Endodermal cell (in vitro differentiated cells): ENCODE results near the gene EMX1. TPM values are rescaled to one million over a fixed set of nuclear protein-coding genes. Genes with fewer than 3 reads are reported as not detected.

Source experiments
- DNase-seq: peaks from one replicate; pipeline ENCODE4 v3.0.0-alpha.2; 2017
- H3K27ac ChIP-seq: 2 replicates; pipeline ENCODE4 v1.5.1; 2013; ENCODE audit warnings: mild to moderate bottlenecking, low read depth, low read length, moderate library complexity
- H3K27me3 ChIP-seq: 2 replicates; pipeline ENCODE4 v1.6.1; 2013; ENCODE audit warnings: mild to moderate bottlenecking, low read length, moderate library complexity; ENCODE audit not compliant: insufficient read depth, control insufficient read depth, poor library complexity, severe bottlenecking
- H3K36me3 ChIP-seq: 2 replicates; pipeline ENCODE4 v1.7.0; 2013; ENCODE audit warnings: mild to moderate bottlenecking, low read length, moderate library complexity; ENCODE audit not compliant: control insufficient read depth, insufficient read depth
- H3K4me1 ChIP-seq: one replicate; pipeline ENCODE4 v1.7.0; 2013; ENCODE audit warnings: low read length; ENCODE audit not compliant: control insufficient read depth, insufficient read depth
- H3K4me3 ChIP-seq: 2 replicates; pipeline ENCODE4 v1.5.1; 2013; ENCODE audit warnings: mild to moderate bottlenecking, low read length, moderate library complexity
- H3K9ac ChIP-seq: 2 replicates; pipeline ENCODE4 v1.6.1; 2013; ENCODE audit warnings: mild to moderate bottlenecking, low read length, moderate library complexity; ENCODE audit not compliant: poor library complexity, severe bottlenecking; ENCODE audit errors: extremely low read depth
- H3K9me3 ChIP-seq: 2 replicates; pipeline ENCODE4 v1.6.1; 2013; ENCODE audit warnings: mild to moderate bottlenecking, low read length, moderate library complexity; ENCODE audit not compliant: control insufficient read depth
- H3K27ac Mint-ChIP-seq: 2 replicates; pipeline ENCODE4 v1.8.0; 2020; ENCODE audit warnings: mixed read lengths
- H3K27me3 Mint-ChIP-seq: 2 replicates; pipeline ENCODE4 v1.8.0; 2021; ENCODE audit warnings: mild to moderate bottlenecking, mixed read lengths; ENCODE audit not compliant: insufficient read depth
- H3K36me3 Mint-ChIP-seq: 2 replicates; pipeline ENCODE4 v1.8.0; 2020; ENCODE audit warnings: low read depth, mixed read lengths
- H3K4me1 Mint-ChIP-seq: 2 replicates; pipeline ENCODE4 v1.8.0; 2020; ENCODE audit warnings: mixed read lengths
- H3K4me3 Mint-ChIP-seq: 2 replicates; pipeline ENCODE4 v1.8.0; 2020; ENCODE audit warnings: mild to moderate bottlenecking, moderate library complexity, mixed read lengths
- H3K9me3 Mint-ChIP-seq: 2 replicates; pipeline ENCODE4 v1.8.0; 2020; ENCODE audit warnings: mild to moderate bottlenecking, mixed read lengths
- WGBS, 2 experiments: methylation state at CpG; one replicate each; pipeline versions ENCODE4 v1.1.5 to v1.1.7; 2013; ENCODE audit warnings: missing lambda C conversion rate in 2 of 2, mixed read lengths in 1 of 2; ENCODE audit not compliant: insufficient coverage in 1 of 2, insufficient read length in 1 of 2; 5-methylcytosine and 5-hydroxymethylcytosine counted together
- total RNA-seq, 2 donors: library from RNA; stranded (reverse); fragmentation: NEBNext Ultra II Directional in 1 of 2; extraction: Animal tissue kit (Norgen Biotek cat#: 25700) in 1 of 2; gene quantifications; 2 replicates in 1 of 2; 3 replicates in 1 of 2; pipeline ENCODE4 v1.2.1, GENCODE V29; 2021
- TF ChIP-seq, protein P1 (sequence below): fragments of 200-600 bp; sonication (generic); conservative IDR thresholded peaks from 2 replicates; pipeline ENCODE4 v1.5.0; 2021; ENCODE audit warnings: antibody characterized with exemption, mild to moderate bottlenecking

EMX1 gene
- total RNA-seq, 2 donors from 2014 or later = 0.35 to 1.1 TPM

DNA sequence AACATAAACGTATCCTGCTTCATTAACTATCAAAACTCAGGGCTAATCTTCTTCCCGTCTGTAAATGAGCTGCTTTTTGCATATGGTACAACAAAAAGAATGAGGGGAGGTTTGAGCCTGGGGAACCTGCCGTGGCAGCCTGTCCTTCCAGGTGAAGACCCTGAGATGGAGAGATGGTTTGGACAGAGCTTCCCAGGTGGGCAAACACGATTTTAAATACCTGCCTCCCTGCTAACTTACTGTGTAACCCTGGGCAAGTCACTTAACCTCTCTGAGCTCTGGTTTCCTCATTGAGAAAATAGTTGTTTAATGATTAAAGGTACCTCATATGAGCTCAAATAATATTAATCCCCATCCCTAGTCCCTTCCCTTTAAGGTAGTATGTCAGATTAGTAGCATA, 9.0 kb downstream of the EMX1 start:
- H3K4me1 Mint-ChIP-seq = peaks cover 19% of the 10 kb centered on the region
- H3K4me3 Mint-ChIP-seq = no peak overlapping the region
- peaks cover 16% of the 10 kb centered on the region for H3K9me3 Mint-ChIP-seq
- H3K27me3 ChIP-seq = peaks cover 100% of the 10 kb centered on the region
- H3K27ac ChIP-seq = no peak overlapping the region
- 20 to 21% methylated on average over 1 to 4 of the region's 4 CpGs for WGBS, 2 experiments
- no peaks in the 10 kb centered on the region for H3K4me1 ChIP-seq
- no peaks in the 10 kb centered on the region for H3K9me3 ChIP-seq
- no peak for DNase-seq
- H3K4me3 ChIP-seq = no peak overlapping the region
- no peak overlapping the region for H3K27ac Mint-ChIP-seq
- TF ChIP-seq, protein P1, sequence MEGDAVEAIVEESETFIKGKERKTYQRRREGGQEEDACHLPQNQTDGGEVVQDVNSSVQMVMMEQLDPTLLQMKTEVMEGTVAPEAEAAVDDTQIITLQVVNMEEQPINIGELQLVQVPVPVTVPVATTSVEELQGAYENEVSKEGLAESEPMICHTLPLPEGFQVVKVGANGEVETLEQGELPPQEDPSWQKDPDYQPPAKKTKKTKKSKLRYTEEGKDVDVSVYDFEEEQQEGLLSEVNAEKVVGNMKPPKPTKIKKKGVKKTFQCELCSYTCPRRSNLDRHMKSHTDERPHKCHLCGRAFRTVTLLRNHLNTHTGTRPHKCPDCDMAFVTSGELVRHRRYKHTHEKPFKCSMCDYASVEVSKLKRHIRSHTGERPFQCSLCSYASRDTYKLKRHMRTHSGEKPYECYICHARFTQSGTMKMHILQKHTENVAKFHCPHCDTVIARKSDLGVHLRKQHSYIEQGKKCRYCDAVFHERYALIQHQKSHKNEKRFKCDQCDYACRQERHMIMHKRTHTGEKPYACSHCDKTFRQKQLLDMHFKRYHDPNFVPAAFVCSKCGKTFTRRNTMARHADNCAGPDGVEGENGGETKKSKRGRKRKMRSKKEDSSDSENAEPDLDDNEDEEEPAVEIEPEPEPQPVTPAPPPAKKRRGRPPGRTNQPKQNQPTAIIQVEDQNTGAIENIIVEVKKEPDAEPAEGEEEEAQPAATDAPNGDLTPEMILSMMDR = no peak
- H3K36me3 Mint-ChIP-seq = no peaks in the 10 kb centered on the region
- H3K36me3 ChIP-seq = no peaks in the 10 kb centered on the region
- H3K27me3 Mint-ChIP-seq = no peaks in the 10 kb centered on the region
- no peak overlapping the region for H3K9ac ChIP-seq

DNA sequence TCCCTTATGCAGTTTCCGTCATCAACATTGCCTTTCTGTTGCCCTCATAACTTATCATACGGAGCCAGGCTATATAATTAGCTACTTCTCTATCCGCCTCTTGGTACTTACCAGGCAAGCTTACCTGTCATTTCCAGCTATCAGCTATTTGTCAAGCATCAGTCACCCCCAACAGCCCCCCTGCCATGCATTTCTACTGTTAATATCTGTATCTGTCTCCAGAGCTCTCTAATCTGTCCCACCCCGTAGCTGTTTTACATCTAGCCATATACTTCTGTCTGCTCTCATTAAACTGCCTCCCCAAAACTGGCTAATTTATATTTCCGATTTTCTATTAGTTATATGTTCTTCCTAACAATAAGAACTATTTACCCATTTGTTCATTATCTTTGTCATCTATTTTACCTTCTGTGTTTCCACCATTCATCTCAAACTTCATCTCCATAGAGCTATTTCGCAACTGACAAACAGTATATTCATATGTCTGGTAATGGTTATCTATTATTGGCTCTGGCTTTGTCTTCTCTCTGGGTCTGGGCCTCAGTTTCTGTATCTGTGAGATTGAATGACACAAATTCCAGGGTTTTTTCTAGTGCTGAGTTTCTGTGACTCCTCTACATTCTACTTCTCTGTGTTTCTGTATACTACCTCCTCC, 9.6 kb downstream of the EMX1 start:
- TF ChIP-seq, protein P1 = no peak
- no peak for DNase-seq
- no peaks in the 10 kb centered on the region for H3K36me3 ChIP-seq
- H3K4me1 ChIP-seq = no peaks in the 10 kb centered on the region
- Mint-ChIP-seq H3K27ac (no peak overlapping the region), H3K9me3 (peaks cover 16% of the 10 kb centered on the region), H3K4me3 (no peak overlapping the region), H3K27me3 (peaks cover 4% of the 10 kb centered on the region), H3K4me1 (peaks cover 19% of the 10 kb centered on the region), H3K36me3 (no peaks in the 10 kb centered on the region)
- no peak overlapping the region for H3K27ac ChIP-seq
- no peak overlapping the region for H3K9ac ChIP-seq
- WGBS, 2 experiments = 66 to 73% methylated on average over 5 to 6 of the region's 6 CpGs
- H3K9me3 ChIP-seq = no peaks in the 10 kb centered on the region
- no peak overlapping the region for H3K4me3 ChIP-seq
- peaks cover 100% of the 10 kb centered on the region for H3K27me3 ChIP-seq

DNA sequence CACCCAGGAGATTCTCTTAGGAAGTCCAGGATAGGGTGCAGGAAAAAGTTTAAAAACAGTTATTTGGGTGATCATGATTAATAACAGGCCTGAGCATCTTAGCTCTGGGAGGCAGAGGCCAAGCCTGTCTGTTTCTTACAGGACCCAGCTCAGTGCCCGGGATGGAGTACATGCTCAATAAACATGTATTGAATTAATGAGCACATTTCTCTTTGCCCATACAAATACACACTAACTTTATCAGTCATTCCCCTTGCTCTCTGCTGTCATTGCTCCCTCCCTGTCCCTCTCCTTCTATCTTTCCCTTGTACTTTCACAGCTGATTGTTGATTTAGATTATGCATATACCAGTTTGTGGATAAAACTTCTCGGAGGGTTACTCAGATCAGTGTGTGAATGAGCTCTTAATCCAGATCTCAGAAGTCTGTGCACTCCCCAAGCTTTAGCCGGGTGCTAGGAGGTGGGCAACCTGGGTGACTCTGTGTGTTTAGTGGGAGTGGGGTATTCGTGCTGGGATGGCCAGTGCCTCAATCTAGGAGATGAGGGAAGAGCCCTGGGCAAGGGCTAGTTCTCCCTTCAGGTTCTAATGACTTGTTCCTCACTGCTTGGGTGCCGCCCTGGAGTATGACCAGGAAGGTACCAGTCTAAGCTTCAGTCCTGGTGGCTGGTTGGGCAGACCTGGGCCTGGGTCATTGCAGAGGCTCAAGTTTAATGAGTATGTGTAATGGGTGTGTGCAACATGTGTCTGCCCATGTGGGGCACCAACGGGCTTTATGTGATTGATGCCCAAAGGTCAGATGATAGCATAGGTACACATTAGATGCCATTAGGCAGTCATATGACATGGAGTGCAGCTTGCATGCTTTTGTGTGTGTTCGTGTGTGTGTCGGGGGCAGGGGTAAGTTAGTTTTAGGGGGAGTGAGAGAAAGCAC, 10.6 kb downstream of the EMX1 start:
- no peaks in the 10 kb centered on the region for H3K9me3 ChIP-seq
- H3K4me3 Mint-ChIP-seq = no peak overlapping the region
- TF ChIP-seq, protein P1 = no peak
- no peak overlapping the region for H3K27ac ChIP-seq
- H3K9me3 Mint-ChIP-seq = peaks cover 11% of the 10 kb centered on the region
- no peaks in the 10 kb centered on the region for H3K4me1 ChIP-seq
- H3K4me3 ChIP-seq = no peak overlapping the region
- H3K27ac Mint-ChIP-seq = no peak overlapping the region
- H3K27me3 Mint-ChIP-seq = peaks cover 14% of the 10 kb centered on the region
- DNase-seq = peak; percentile 14
- no peaks in the 10 kb centered on the region for H3K36me3 ChIP-seq
- no peak overlapping the region for H3K9ac ChIP-seq
- 81 to 100% methylated on average over 5 to 8 of the region's 8 CpGs for WGBS, 2 experiments
- H3K27me3 ChIP-seq = peaks cover 100% of the 10 kb centered on the region
- H3K4me1 Mint-ChIP-seq = peaks cover 19% of the 10 kb centered on the region
- H3K36me3 Mint-ChIP-seq = no peaks in the 10 kb centered on the region
